GM19043 (cell line): ENCODE data around the gene PYGL.

Experiments
- ATAC-seq: cut with Tn5 transposase; IDR thresholded peaks from one replicate; pipeline ENCODE4 v1.9.1; 2021; ENCODE audit warnings: low read depth; ENCODE audit not compliant: unreplicated experiment

The PYGL gene

GRCh38 chr14:50882932-50883826, 61.1 kb downstream of the PYGL start:
- no peak for ATAC-seq

DNA sequence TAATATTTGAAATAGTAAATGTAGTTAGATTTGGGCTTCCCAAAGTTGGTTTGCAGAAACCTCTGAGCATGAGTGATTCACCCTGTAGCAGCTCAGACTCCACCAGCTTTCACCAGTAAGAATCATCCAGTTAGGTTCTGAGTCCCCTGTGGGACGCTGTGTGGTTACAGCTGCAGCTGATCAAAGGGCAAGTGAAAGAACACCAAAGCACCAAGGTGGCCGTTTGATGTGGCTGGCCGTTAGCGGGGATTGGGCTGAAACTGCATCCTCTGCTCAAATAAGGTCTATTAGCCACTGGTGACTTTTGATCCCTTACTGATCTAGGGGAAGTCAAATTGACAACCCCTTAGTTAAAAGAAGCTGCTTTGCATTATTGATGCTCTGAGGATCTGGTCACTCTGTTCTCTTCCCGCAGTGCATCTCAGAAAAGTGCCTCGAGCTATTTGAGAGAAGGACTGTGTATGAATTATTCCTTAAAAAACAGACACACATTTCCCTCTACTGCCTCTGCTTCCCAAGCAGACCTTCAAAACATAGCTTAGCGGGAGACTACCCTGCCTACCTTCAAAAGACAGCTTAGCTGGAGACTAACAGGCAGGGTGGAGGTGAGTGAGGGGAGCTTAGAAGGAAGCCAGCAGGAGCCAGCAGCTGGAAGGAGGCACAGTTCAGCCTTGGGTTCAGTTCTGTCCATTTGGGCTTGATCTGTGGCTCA, 68.8 kb downstream of the PYGL start:
- ATAC-seq, result peak; percentile 94

DNA sequence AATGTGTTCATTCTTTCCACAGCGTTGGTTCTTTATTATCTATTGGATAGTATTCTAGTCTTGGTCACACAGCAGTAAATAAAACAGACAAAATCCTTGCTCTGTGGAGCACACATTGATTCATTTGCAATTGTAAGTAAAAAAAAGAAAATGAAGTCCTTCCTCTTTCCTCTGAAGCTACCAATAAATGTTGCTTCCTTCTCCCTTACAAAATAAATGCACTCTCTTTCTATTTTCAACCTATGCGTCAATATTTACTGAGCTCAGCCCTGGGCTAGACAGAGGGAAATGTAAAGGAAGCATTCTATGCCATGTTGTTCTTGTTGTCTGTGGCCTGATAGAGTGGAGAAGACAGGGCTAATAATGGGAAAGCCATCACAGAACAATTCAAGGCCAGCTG, 69.5 kb downstream of the PYGL start:
- ATAC-seq, result no peak

DNA sequence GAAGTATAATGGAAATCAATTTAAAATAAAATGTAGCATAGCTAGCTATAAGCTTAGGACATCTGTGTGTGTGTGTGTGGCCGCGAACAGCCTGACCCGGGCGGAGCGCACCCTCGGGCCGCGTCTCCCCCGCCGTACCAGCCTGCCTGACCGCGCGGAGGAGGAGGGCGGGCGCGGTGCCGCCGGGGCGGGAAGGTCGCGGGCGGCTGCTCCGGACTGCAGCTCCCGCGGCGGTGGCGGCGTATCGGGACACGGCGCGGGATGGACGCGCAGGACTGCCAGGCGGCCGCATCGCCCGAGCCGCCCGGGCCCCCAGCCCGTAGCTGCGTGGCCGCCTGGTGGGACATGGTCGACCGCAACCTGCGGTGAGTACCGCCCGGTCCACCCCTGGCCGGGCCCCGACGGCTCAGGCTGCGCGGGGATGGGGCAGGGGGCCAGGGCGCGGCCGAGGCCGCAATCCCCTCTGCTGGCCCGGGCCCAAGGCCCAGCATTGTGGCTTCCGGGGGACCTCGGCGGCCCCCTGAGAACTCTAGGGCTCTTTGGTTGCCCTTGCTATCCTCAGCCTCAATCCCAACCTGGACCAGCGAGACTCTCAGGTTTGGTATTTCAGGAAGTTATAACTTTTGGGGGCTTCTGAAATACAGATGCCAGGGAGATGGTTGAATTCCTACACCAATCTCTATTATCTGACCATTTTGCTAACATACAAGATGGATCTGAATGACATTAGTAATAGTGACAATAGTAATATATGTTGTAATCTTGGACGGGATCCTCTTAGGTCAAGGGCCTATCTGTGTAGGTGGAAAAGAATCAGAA, 72.2 kb downstream of the PYGL start, which contains the start of gene ABHD12B:
ABHD12B (plus strand) TSS at position 140 of the 819 bp plus-strand sequence; CDS start at position 262, 122 bp downstream.
- ATAC-seq, result no peak

GRCh38 chr14:50871228-50871627, 73.1 kb downstream of the PYGL start:
- ATAC-seq, result no peak

DNA sequence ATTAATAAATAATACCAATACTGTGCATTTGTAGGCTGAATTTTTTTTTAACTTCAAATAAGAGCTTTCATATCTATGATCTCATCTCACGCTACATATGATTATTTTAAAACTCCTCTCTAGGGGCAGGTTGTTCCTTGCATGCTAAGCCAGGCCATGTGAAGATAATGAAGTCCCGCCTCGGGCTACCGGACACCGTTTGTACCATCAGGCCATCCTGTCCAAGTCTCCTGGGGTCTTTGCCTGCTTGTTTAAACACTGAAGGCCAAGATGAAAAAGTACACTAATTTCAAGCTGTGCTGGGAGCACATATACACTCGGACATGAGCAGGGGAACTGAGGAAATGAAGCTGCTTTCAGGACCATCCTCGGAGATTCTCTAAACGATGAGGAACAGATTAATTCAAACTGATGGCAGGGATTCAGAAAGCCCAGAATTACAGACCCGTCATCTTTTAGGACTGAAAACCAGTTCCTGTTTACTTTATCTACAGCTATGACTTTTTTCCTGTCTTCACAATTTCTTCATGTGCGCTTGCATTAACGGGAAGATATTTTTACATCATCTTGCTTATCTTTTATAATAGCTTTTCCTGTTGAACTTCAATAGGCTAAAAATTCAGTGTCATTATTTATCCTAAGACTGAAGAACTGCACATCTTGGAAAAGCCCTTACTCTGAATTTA, 78.7 kb downstream of the PYGL start:
- ATAC-seq, result no peak

- ATAC-seq, result no peak
Measured at GRCh38 chr14:50864946-50865345, 79.3 kb downstream of the PYGL start.

DNA sequence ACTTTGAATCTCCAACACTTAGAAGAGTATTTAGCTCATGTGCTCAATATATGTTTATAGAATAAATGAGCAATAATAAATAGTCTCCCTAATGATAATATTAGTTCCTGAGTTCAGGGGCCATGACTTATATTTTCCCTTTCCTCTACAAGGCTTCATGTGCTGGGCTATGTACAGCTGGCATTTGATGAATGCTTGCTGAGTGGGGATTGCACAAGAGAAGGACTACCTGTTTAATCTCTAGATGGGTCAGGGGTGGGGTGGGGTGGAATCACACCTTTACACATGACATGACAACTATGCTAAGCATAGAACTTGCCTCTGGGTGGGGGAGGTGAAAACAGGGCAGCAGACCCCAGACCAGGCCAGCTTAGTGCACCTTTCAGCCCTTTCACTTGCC, 80.0 kb downstream of the PYGL start:
- ATAC-seq, result no peak

DNA sequence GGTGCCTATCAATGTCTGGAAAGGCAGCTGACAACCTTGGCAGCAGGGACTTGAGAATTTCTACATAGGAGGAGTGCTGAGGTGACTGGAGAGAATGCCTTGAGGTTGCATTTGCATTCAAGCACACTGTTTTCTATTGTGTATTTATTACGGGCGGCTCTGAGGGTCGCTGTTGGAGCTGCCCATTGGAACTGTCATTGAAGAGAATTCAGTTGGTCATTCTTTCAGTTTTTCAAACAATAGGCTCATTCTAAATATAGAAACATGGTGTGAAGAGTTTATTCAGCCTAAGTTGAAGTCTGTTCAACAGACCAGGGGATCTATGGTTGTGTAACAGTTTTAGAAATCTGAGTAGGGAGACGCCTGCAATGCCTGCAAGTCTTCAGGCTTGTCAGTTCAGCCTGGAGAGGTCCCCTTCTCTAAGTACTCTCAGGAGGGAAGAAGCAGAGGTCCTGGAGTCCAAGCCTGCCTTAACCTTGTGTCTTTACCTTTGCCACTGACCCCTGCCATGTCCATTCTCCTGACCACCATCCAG, 82.2 kb downstream of the PYGL start:
- no peak for ATAC-seq

GRCh38 chr14:50860478-50861086, 83.7 kb downstream of the PYGL start:
- no peak for ATAC-seq

GRCh38 chr14:50859296-50859624, 85.0 kb downstream of the PYGL start:
- peak; percentile 25 for ATAC-seq

- no peak for ATAC-seq
Measured at GRCh38 chr14:50856660-50857059, 87.6 kb downstream of the PYGL start.

GRCh38 chr14:50855558-50855957, 88.7 kb downstream of the PYGL start:
- ATAC-seq, result no peak
